Measurements from ENCODE around the gene SLU7.

The SLU7 gene

DNA sequence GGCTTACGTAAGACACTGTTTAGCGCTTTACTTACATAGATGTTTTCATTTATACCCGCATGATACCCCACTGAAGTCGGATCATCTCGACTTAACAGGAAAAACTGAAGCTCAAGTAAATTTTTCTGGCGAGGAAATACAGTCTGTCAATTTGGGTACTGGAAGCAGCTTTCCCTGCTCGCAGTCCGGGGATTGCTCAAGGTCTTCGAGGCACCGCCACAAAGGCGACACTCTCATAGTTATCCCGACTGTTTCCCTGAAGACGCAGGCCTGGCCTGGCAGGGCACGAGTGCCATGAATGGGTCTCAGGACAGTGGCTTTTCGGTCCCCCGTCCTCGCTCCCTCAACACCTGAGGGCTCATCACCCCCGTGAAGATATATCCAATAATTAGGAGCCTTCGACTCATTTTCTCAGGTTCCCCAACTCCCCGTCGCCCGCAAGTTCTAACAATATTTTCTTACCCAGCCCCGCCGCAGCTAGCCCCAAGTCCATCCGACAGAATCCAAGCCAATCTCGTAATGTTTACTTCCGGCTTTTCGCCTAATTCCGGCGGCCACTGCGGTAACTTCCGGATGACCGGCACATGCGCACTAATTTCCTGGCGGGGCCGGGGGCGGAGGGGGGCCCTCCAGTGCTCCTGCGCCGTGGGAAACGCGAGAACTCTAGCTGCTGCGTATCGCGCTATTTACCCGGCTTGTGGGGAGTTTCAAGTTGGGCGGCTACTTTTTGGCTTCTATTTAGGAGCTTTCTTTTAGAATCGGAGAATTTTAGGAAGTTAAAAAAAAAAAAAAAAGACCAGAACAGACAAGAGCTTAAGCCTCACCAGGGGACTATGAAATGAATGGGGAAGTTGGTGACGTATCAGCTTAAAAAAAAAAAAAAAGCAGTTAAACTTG lies at the start of gene SLU7:
SLU7 (minus strand) TSS at position 521 of the 897 bp plus-strand sequence. CDS start 3,787 bp downstream, outside the sequence.
- peak; percentile 98 for DNase-seq

- no peak for DNase-seq
These were observed 49.6 kb upstream of the SLU7 start for GRCh38 chr5:160468363-160468975.

DNA sequence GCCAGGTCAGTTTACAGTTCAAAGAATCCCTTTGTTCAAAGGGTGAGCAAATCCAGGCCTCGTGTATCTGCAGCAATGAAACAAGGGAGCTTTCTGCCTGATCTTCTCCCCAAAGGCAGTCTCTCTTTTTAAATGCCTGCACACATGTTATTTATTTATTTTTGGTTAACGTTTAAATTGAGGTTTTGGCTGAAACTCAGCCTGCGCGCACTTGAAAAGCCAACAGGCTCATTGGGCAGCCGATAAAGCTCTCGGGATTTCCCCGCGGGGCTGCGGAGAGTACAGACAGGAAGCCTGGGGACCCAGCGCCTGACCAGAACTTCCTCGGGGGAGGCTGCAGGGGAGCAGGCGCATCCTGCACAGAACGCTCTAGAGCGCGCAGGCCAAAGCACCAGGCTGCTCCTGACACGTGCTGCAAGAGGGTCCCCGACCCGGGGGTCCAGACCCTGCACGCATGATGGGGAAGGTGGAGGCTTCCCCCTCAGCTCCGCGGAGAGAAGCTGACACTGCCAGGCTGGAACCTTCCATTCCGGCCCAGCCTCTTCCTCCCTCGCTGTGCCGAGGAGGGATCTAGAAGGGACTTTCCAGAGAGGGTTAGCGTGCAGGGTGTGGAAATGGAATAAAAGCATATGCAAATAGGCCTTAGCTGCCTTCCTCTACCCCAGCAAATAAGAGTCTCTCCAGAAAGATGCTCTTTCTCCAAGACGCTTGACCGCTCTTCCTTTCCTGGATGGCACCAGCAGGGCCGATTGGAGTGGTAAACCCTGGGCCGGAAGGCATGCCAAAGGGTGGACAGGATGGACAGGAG lies 48.9 kb upstream of the SLU7 start:
- peak; percentile 63 for DNase-seq

GRCh38 chr5:160466889-160467554 lies 48.1 kb upstream of the SLU7 start:
- no peak for DNase-seq

DNA sequence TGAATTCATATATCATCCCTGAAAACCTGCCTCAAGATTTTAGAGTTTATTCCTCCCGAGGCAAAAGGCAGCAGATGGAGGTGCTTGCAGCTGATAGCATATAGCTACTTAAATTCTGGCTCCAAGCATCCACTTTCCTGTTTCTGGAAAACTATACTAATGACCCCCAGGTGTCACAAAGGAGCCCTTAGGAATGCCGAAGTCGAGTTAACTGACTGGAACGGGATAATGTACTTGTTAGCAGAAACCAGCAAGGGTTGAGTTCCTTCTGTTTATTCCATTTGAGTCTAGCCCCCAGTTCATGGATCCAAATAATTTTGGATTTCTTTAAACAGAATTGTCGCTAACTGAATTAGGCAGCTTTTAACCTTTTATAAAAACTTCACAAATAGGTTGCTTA lies 47.2 kb upstream of the SLU7 start:
- no peak for DNase-seq

- no peak for DNase-seq
These were observed 45.6 kb upstream of the SLU7 start for GRCh38 chr5:160464466-160464797.

- no peak for DNase-seq
These were observed 45.0 kb upstream of the SLU7 start for GRCh38 chr5:160463740-160464465.

- DNase-seq: no peak
These were observed 44.3 kb upstream of the SLU7 start for GRCh38 chr5:160463227-160463626.

- DNase-seq: no peak
These were observed 43.3 kb upstream of the SLU7 start for GRCh38 chr5:160462167-160462566.

DNA sequence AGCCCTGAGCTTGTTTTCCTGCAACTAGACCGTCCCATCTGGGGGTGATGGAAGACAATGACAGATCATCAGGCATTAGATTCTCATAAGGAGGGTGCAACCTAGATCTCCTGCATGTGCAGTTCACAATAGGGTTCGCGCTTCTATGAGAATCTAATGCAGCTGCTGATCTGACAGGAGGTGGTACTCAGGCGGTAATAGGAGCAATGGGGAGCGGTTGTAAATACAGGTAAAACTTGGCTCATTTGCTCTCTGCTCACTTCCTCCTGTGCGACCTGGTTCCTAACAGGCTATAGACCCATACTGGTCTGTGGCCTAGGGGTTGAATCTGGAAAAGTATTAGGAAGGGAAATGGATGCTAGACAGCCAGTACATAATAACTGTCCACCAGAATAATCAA lies 42.5 kb upstream of the SLU7 start:
- DNase-seq: no peak

DNA sequence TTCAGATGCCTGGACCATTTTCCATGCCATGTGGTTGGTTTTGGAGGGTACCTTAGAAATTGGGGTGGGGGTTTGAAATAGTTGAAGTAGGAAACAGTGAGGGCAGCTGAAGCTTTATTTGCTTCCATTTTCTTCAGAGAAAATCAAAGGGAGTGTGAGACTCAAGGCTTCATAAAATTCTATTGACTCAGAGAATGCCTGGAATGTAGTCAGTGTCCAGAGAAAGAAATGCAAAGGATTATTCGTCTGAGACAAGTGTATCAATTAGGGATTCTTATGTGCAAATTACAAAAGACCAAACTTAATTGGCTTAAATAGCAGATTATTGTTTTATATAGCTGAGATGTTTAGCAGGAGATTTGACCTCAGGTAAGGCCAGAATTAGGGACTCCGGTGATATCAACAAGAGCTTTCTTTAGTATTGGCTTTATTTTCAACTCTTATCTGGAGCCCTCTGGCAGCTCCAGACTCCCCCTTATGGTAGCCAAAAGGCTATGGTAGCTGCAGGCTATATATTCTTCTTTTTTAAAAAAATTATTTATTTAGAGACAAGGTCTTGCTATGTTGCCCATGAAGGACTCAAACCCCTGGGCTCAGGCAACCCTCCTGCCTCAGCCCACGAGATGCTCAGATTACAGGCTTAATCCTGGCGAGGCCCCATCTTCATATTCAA lies 41.6 kb upstream of the SLU7 start:
- no peak for DNase-seq

- DNase-seq: no peak
These were observed 40.2 kb upstream of the SLU7 start for GRCh38 chr5:160458806-160459800.

GRCh38 chr5:160457252-160457651 lies 38.4 kb upstream of the SLU7 start:
- no peak for DNase-seq

- DNase-seq: no peak
These were observed 37.7 kb upstream of the SLU7 start for GRCh38 chr5:160456480-160457177.

GRCh38 chr5:160455600-160455999 lies 36.7 kb upstream of the SLU7 start:
- DNase-seq: no peak

DNA sequence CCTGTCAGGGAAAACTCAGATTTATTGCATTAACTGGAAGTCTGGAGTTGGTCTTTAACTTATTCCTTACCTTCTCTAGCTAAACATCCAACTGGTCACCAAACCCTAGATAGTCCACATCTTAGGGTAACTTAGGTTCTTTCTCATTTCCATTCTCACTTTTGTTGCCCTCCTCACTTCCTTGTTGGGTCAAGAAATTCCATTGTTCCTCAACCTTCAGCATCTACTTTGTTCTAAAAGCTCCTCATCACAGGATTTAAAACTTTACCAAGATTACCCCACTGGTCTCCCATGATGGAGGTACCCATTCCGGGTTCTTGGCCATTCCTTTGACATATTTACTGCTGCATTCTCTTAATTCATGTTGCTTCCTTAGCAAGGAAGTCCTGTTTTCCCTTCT lies 34.9 kb upstream of the SLU7 start:
- DNase-seq: no peak

- no peak for DNase-seq
These were observed 33.9 kb upstream of the SLU7 start for GRCh38 chr5:160452795-160453194.

- DNase-seq: no peak
These were observed 33.2 kb upstream of the SLU7 start for GRCh38 chr5:160452036-160452435.

DNA sequence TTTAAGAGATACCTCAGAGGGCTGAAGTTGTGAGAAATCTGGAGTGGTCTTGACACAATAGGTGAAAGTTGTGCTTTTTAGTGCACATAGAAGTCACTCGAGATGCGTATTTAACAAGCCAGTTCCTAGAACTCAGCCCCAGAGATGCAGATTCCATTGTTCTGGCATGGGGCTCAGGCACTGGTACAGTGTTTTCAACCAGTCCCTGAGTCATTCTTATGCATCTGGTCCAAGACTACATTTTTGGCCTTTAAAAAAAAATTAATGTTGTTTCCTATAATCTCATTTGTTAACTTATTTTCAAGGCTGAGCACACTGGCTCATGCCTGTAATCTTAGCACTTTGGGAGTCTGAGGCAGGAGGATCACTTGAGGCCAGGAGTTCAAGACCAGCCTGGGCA lies 32.4 kb upstream of the SLU7 start:
- no peak for DNase-seq

All from eye (tissue), 1 donor.